KMS-11 (cell line): ENCODE results near the gene DSN1.

ENCODE experiments used
- H2AFZ ChIP-seq: fragments of 200-600 bp; sonication (generic); 2 replicates; pipeline ENCODE4 v1.6.1; 2016; ENCODE audit warnings: antibody characterized with exemption, mixed run types, low read depth
- H3K27ac ChIP-seq: fragments of 200-600 bp; sonication (generic); 2 replicates; pipeline ENCODE4 v1.6.1; 2016; ENCODE audit warnings: mild to moderate bottlenecking, mixed run types
- H3K27me3 ChIP-seq: fragments of 200-600 bp; sonication (generic); 2 replicates; pipeline ENCODE4 v1.6.1; 2017; ENCODE audit warnings: mild to moderate bottlenecking, low read depth, mixed run types, moderate library complexity; ENCODE audit not compliant: insufficient read depth
- H3K36me3 ChIP-seq: fragments of 200-600 bp; sonication (generic); 2 replicates; pipeline ENCODE4 v1.6.1; 2017; ENCODE audit warnings: mild to moderate bottlenecking, mixed run types; ENCODE audit not compliant: insufficient read depth
- H3K4me1 ChIP-seq: fragments of 200-600 bp; sonication (generic); 2 replicates; pipeline ENCODE4 v1.6.1; 2016; ENCODE audit warnings: mild to moderate bottlenecking, low read depth, mixed run types; ENCODE audit not compliant: poor library complexity, severe bottlenecking
- H3K4me2 ChIP-seq: fragments of 200-600 bp; sonication (generic); 2 replicates; pipeline ENCODE4 v1.7.0; 2016; ENCODE audit warnings: mild to moderate bottlenecking, mixed run types
- H3K4me3 ChIP-seq: fragments of 200-600 bp; sonication (generic); IDR thresholded peaks from 2 replicates; pipeline ENCODE4 v1.6.1; 2017; ENCODE audit warnings: low read depth, low read length, mixed read lengths; ENCODE audit not compliant: insufficient read depth
- H3K79me2 ChIP-seq: fragments of 200-600 bp; sonication (generic); 2 replicates; pipeline ENCODE4 v1.6.1; 2016; ENCODE audit warnings: low read depth, mixed run types; ENCODE audit not compliant: insufficient read depth
- H3K9ac ChIP-seq: fragments of 200-600 bp; sonication (generic); 2 replicates; pipeline ENCODE4 v1.6.1; 2016; ENCODE audit warnings: mild to moderate bottlenecking, mixed run types
- H4K20me1 ChIP-seq: fragments of 200-600 bp; sonication (generic); 2 replicates; pipeline ENCODE4 v1.6.1; 2016; ENCODE audit warnings: mild to moderate bottlenecking, mixed run types; ENCODE audit not compliant: insufficient read depth
- TF ChIP-seq, protein P1 (sequence below): fragments of 200-600 bp; sonication (generic); conservative IDR thresholded peaks from 2 replicates; pipeline ENCODE4 v1.6.1; 2017; ENCODE audit warnings: low read depth, mild to moderate bottlenecking, antibody characterized with exemption, low read length, moderate library complexity, mixed read lengths

Gene DSN1

DNA sequence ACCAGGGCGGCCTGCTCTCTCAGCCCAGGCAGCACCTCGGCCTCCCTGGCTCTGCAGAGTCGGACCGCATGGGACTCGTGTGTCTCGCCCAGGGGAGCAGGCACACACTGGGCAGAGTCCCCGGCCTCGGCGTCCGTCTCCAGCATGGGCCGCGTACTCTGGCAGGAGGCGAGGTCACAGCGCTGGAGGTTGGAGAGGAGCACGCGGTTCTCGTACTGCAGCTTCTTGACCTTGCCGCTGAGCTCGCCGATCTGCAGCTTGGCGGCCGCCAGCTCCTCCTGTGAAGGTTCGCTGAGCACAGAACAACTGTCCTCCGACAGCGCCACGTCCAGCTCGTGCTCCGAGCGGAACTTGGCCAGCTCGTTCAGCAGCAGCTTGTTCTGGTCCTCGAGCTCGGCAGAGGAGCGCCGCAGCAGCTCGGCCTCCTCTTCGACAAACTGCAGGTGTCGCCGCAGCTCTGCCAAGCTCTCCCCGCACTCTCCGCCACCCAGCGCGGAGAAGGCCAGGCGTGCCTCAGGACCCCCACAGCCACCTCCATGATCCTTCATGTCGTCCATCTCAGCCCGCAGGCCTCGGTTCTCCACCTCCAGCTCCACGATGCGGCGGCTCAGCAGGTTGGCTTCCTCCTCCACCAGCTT lies 42.0 kb upstream of the DSN1 start:
- Histone ChIP-seq H4K20me1 (no peaks in the 10 kb centered on the region), H3K27me3 (no peaks in the 10 kb centered on the region), H3K27ac (no peak overlapping the region), H3K9ac (no peak overlapping the region), H3K4me1 (peaks cover 14% of the 10 kb centered on the region), H3K79me2 (no peaks in the 10 kb centered on the region), H3K4me2 (no peak overlapping the region), H2AFZ (no peak overlapping the region), H3K36me3 (no peaks in the 10 kb centered on the region), H3K4me3 (no peak overlapping the region)
- TF ChIP-seq, protein P1, sequence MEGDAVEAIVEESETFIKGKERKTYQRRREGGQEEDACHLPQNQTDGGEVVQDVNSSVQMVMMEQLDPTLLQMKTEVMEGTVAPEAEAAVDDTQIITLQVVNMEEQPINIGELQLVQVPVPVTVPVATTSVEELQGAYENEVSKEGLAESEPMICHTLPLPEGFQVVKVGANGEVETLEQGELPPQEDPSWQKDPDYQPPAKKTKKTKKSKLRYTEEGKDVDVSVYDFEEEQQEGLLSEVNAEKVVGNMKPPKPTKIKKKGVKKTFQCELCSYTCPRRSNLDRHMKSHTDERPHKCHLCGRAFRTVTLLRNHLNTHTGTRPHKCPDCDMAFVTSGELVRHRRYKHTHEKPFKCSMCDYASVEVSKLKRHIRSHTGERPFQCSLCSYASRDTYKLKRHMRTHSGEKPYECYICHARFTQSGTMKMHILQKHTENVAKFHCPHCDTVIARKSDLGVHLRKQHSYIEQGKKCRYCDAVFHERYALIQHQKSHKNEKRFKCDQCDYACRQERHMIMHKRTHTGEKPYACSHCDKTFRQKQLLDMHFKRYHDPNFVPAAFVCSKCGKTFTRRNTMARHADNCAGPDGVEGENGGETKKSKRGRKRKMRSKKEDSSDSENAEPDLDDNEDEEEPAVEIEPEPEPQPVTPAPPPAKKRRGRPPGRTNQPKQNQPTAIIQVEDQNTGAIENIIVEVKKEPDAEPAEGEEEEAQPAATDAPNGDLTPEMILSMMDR, result no peak

DNA sequence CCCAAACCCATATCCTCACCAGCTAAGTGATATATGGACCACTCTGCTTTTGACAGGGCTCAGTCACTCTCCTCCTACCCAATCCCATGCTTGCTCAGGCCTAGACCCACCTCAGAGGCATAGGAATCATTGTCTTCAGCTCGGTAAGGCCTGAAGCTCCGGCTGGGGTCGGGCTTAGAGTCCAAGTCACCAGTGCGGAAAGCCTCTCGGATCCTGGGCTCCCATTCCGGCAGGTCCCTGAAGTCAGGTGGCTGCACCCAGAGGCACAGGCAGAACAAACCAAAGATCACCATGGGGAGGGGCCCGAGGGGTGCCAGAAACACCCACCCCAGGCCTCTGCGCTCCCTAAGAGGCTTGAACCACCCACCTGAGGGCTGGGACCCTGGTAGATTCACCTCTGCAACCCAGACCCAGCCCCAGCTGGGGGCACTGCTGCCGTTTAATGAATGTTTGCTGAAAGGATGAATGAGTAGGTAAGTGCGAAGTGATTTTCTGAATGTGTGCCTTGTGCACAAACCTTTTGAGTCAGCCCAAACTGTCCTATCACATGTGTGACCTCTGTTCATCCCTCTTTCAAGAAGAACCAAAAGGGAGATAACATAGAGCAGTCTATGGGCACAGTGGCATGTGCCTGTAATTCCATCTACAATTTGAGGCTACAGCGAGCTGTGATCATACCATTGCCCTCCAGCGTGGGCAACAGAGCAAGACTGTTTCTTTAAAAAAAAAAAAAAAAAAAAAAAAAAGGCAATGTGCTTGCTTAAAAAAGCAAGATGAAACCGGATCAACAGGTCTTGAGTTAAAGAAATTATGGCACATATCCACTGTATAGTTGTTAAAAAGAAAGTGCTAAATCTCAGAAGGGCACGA lies 39.3 kb upstream of the DSN1 start:
- H2AFZ ChIP-seq, result no peak overlapping the region
- no peak overlapping the region for H3K27ac ChIP-seq
- H3K4me3 ChIP-seq, result no peak overlapping the region
- no peaks in the 10 kb centered on the region for H3K27me3 ChIP-seq
- H3K36me3 ChIP-seq, result no peaks in the 10 kb centered on the region
- TF ChIP-seq, protein P1, result no peak
- H3K79me2 ChIP-seq, result no peaks in the 10 kb centered on the region
- H3K4me2 ChIP-seq, result no peak overlapping the region
- no peaks in the 10 kb centered on the region for H3K4me1 ChIP-seq
- H4K20me1 ChIP-seq, result no peaks in the 10 kb centered on the region
- no peak overlapping the region for H3K9ac ChIP-seq

- Histone ChIP-seq H3K27ac (no peak overlapping the region), H3K79me2 (no peaks in the 10 kb centered on the region), H3K9ac (no peak overlapping the region), H2AFZ (no peak overlapping the region), H3K4me1 (no peaks in the 10 kb centered on the region), H3K4me3 (no peak overlapping the region), H3K27me3 (no peaks in the 10 kb centered on the region), H3K4me2 (no peak overlapping the region), H4K20me1 (no peaks in the 10 kb centered on the region), H3K36me3 (no peaks in the 10 kb centered on the region)
- TF ChIP-seq, protein P1, result peak; percentile 96
These were observed 35.0 kb upstream of the DSN1 start for GRCh38 chr20:36808317-36809257.

- no peaks in the 10 kb centered on the region for H3K4me1 ChIP-seq
- TF ChIP-seq, protein P1, result no peak
- H3K4me2 ChIP-seq, result no peak overlapping the region
- no peaks in the 10 kb centered on the region for H3K79me2 ChIP-seq
- no peak overlapping the region for H3K4me3 ChIP-seq
- no peaks in the 10 kb centered on the region for H3K27me3 ChIP-seq
- H3K36me3 ChIP-seq, result no peaks in the 10 kb centered on the region
- H4K20me1 ChIP-seq, result no peaks in the 10 kb centered on the region
- no peak overlapping the region for H3K27ac ChIP-seq
- H3K9ac ChIP-seq, result no peak overlapping the region
- no peak overlapping the region for H2AFZ ChIP-seq
These were observed 32.5 kb upstream of the DSN1 start for GRCh38 chr20:36806049-36806448.
